Kidney (tissue), 14 donors: ENCODE measurements around the gene RAB11B. TPM values are rescaled to one million over a fixed set of nuclear protein-coding genes. Genes with fewer than 3 reads are reported as not detected.

Experiments used
- DNase-seq, 5 donors: peaks; one replicate each; pipeline ENCODE4 v3.0.0-alpha.2; 2013 to 2020
- FAIRE-seq: peaks from 2 replicates; lab custom pipeline; 2012; peaks lifted over from hg19 to GRCh38; lab: Jason Lieb, UNC
- H3K27ac ChIP-seq, 2 donors: one replicate each; pipeline ENCODE4 v1.7.0; 2013; ENCODE audit warnings: low read depth in 2 of 2, low read length in 2 of 2, inconsistent platforms in 1 of 2
- H3K27me3 ChIP-seq: one replicate; pipeline ENCODE4 v1.7.1; 2013; ENCODE audit warnings: low read length, inconsistent platforms; ENCODE audit not compliant: control insufficient read depth, insufficient read depth
- H3K36me3 ChIP-seq, 3 donors: one replicate each; pipeline versions ENCODE4 v1.7.0 to v1.7.1; 2013; ENCODE audit warnings: low read length in 3 of 3, control low read depth in 1 of 3, inconsistent platforms in 1 of 3; ENCODE audit not compliant: insufficient read depth in 3 of 3, control insufficient read depth in 2 of 3
- H3K4me1 ChIP-seq, 3 donors: one replicate each; pipeline versions ENCODE4 v1.7.0 to v1.7.1; 2013; ENCODE audit warnings: low read length in 3 of 3, inconsistent platforms in 1 of 3, low read depth in 1 of 3; ENCODE audit not compliant: control insufficient read depth in 2 of 3, insufficient read depth in 2 of 3
- H3K4me3 ChIP-seq, 3 donors: one replicate each; pipeline versions ENCODE4 v1.7.0 to v1.8.1; 2013; ENCODE audit warnings: low read length in 3 of 3, control low read depth in 1 of 3, inconsistent platforms in 1 of 3
- H3K9ac ChIP-seq, 3 donors: one replicate each; pipeline versions ENCODE4 v1.7.0 to v1.7.1; 2013; ENCODE audit warnings: low read length in 3 of 3, control low read depth in 1 of 3, inconsistent platforms in 1 of 3
- H3K9me3 ChIP-seq, 3 donors: one replicate each; pipeline versions ENCODE4 v1.7.0 to v1.7.1; 2013; ENCODE audit warnings: low read length in 3 of 3, control low read depth in 1 of 3, inconsistent platforms in 1 of 3; ENCODE audit not compliant: control insufficient read depth in 2 of 3, insufficient read depth in 1 of 3
- CTCF ChIP-seq: IDR thresholded peaks from 3 replicates; pipeline ENCODE4 v1.5.1; 2012; ENCODE audit warnings: mild to moderate bottlenecking, moderate library complexity, borderline replicate concordance; ENCODE audit not compliant: insufficient read depth; ENCODE audit errors: extremely low read depth
- intact Hi-C: fragments of 100-400 bp; cut with DNase I; formaldehyde crosslinking; loops from one replicate; pipeline ENCODE4 v1.11.1; 2022
- polyA plus RNA-seq: library from polyadenylated mRNA; stranded (reverse); fragments of 350-450 nt; fragmentation: Illumina TruSeq; extraction: RNeasy Lipid Tissue Mini Kit (QIAGEN cat#74804); gene quantifications from one replicate; pipeline ENCODE4 v1.2.3, GENCODE V29; 2014; ENCODE audit warnings: low read depth, low replicate concordance; ENCODE audit not compliant: insufficient read depth
- total RNA-seq: library from RNA; stranded (reverse); fragmentation: NEBNext Ultra II Directional; extraction: Animal tissue kit (Norgen Biotek cat#: 25700); gene quantifications from one replicate; pipeline ENCODE4 v1.2.1, GENCODE V29; 2021
- donor health status: control.
- donor health status: control.
- donor health status: control.
- donor health status: control.
- donor health status: control.
- donor health status: DM: yes; HTN: yes; CAD: no.
- donor health status: Normal renal cell carcinoma (clear cell type).

RAB11B gene
- total and polyA plus RNA-seq, 2 donors from 2014 or later = 146 to 148 TPM

GRCh38 chr19:8445488-8446001 is 55.4 kb downstream of the RAB11B start:
- H3K9ac ChIP-seq = peak overlapping the region; percentile 74 to 98 (median 81)
- no peaks in the 10 kb centered on the region for H3K27me3 ChIP-seq
- H3K4me1 ChIP-seq = peaks cover 4 to 26% (median 23%) of the 10 kb centered on the region in 3 donors
- intact Hi-C loops = no loop called here
- H3K27ac ChIP-seq = peak overlapping the region; percentile 95 to 97
- no peak for TF ChIP-seq CTCF
- H3K4me3 ChIP-seq = peak overlapping the region; percentile 69 to 92 (median 73)
- H3K36me3 ChIP-seq = peaks cover 0 to 13% (median 0%) of the 10 kb centered on the region in 3 donors
- DNase-seq (peak; percentile 48 to 88 (median 70)), FAIRE-seq (no peak)
- H3K9me3 ChIP-seq = no peaks in the 10 kb centered on the region

- DNase-seq (no peak), FAIRE-seq (no peak)
- Histone ChIP-seq H3K36me3 (peaks cover 0 to 13% (median 0%) of the 10 kb centered on the region in 3 donors), H3K4me1 (peaks cover 4 to 26% (median 24%) of the 10 kb centered on the region in 3 donors), H3K9me3 (no peaks in the 10 kb centered on the region), H3K27me3 (no peaks in the 10 kb centered on the region), H3K4me3 (peak overlapping the region; percentile 69 to 92 (median 73)), H3K27ac (peak overlapping the region; percentile 95 to 97), H3K9ac (peak overlapping the region; percentile 74 to 98 (median 81))
- no peak for TF ChIP-seq CTCF
- intact Hi-C loops = no loop called here
These were observed 56.0 kb downstream of the RAB11B start for GRCh38 chr19:8446061-8446709.

- Histone ChIP-seq H3K27me3 (no peaks in the 10 kb centered on the region), H3K4me3 (peak overlapping the region in 2 of 3 donors; percentile 22 to 32), H3K9me3 (no peaks in the 10 kb centered on the region), H3K4me1 (peaks cover 4 to 55% (median 42%) of the 10 kb centered on the region in 3 donors), H3K36me3 (peaks cover 0 to 19% (median 0%) of the 10 kb centered on the region in 3 donors), H3K27ac (no peak overlapping the region), H3K9ac (no peak overlapping the region)
- intact Hi-C loops = no loop called here
- no peak for TF ChIP-seq CTCF
- FAIRE-seq (no peak), DNase-seq (no peak)
These were observed 59.7 kb downstream of the RAB11B start for GRCh38 chr19:8449830-8450229.
